Endodermal cell (in vitro differentiated cells): ENCODE results near the gene KCTD18. TPM values are rescaled to one million over a fixed set of nuclear protein-coding genes. Genes with fewer than 3 reads are reported as not detected.

Source experiments
- DNase-seq: peaks from one replicate; pipeline ENCODE4 v3.0.0-alpha.2; 2017
- H3K27ac ChIP-seq: 2 replicates; pipeline ENCODE4 v1.5.1; 2013; ENCODE audit warnings: mild to moderate bottlenecking, low read depth, low read length, moderate library complexity
- H3K27me3 ChIP-seq: 2 replicates; pipeline ENCODE4 v1.6.1; 2013; ENCODE audit warnings: mild to moderate bottlenecking, low read length, moderate library complexity; ENCODE audit not compliant: insufficient read depth, control insufficient read depth, poor library complexity, severe bottlenecking
- H3K36me3 ChIP-seq: 2 replicates; pipeline ENCODE4 v1.7.0; 2013; ENCODE audit warnings: mild to moderate bottlenecking, low read length, moderate library complexity; ENCODE audit not compliant: control insufficient read depth, insufficient read depth
- H3K4me1 ChIP-seq: one replicate; pipeline ENCODE4 v1.7.0; 2013; ENCODE audit warnings: low read length; ENCODE audit not compliant: control insufficient read depth, insufficient read depth
- H3K4me3 ChIP-seq: 2 replicates; pipeline ENCODE4 v1.5.1; 2013; ENCODE audit warnings: mild to moderate bottlenecking, low read length, moderate library complexity
- H3K9ac ChIP-seq: 2 replicates; pipeline ENCODE4 v1.6.1; 2013; ENCODE audit warnings: mild to moderate bottlenecking, low read length, moderate library complexity; ENCODE audit not compliant: poor library complexity, severe bottlenecking; ENCODE audit errors: extremely low read depth
- H3K9me3 ChIP-seq: 2 replicates; pipeline ENCODE4 v1.6.1; 2013; ENCODE audit warnings: mild to moderate bottlenecking, low read length, moderate library complexity; ENCODE audit not compliant: control insufficient read depth
- H3K27ac Mint-ChIP-seq: 2 replicates; pipeline ENCODE4 v1.8.0; 2020; ENCODE audit warnings: mixed read lengths
- H3K27me3 Mint-ChIP-seq: 2 replicates; pipeline ENCODE4 v1.8.0; 2021; ENCODE audit warnings: mild to moderate bottlenecking, mixed read lengths; ENCODE audit not compliant: insufficient read depth
- H3K36me3 Mint-ChIP-seq: 2 replicates; pipeline ENCODE4 v1.8.0; 2020; ENCODE audit warnings: low read depth, mixed read lengths
- H3K4me1 Mint-ChIP-seq: 2 replicates; pipeline ENCODE4 v1.8.0; 2020; ENCODE audit warnings: mixed read lengths
- H3K4me3 Mint-ChIP-seq: 2 replicates; pipeline ENCODE4 v1.8.0; 2020; ENCODE audit warnings: mild to moderate bottlenecking, moderate library complexity, mixed read lengths
- H3K9me3 Mint-ChIP-seq: 2 replicates; pipeline ENCODE4 v1.8.0; 2020; ENCODE audit warnings: mild to moderate bottlenecking, mixed read lengths
- WGBS, 2 experiments: methylation state at CpG; one replicate each; pipeline versions ENCODE4 v1.1.5 to v1.1.7; 2013; ENCODE audit warnings: missing lambda C conversion rate in 2 of 2, mixed read lengths in 1 of 2; ENCODE audit not compliant: insufficient coverage in 1 of 2, insufficient read length in 1 of 2; 5-methylcytosine and 5-hydroxymethylcytosine counted together
- total RNA-seq, 2 donors: library from RNA; stranded (reverse); fragmentation: NEBNext Ultra II Directional in 1 of 2; extraction: Animal tissue kit (Norgen Biotek cat#: 25700) in 1 of 2; gene quantifications; 2 replicates in 1 of 2; 3 replicates in 1 of 2; pipeline ENCODE4 v1.2.1, GENCODE V29; 2021
- TF ChIP-seq, protein P1 (sequence below): fragments of 200-600 bp; sonication (generic); conservative IDR thresholded peaks from 2 replicates; pipeline ENCODE4 v1.5.0; 2021; ENCODE audit warnings: antibody characterized with exemption, mild to moderate bottlenecking

KCTD18 gene
- total RNA-seq, 2 donors from 2014 or later, result 6.8 to 12.2 TPM

DNA sequence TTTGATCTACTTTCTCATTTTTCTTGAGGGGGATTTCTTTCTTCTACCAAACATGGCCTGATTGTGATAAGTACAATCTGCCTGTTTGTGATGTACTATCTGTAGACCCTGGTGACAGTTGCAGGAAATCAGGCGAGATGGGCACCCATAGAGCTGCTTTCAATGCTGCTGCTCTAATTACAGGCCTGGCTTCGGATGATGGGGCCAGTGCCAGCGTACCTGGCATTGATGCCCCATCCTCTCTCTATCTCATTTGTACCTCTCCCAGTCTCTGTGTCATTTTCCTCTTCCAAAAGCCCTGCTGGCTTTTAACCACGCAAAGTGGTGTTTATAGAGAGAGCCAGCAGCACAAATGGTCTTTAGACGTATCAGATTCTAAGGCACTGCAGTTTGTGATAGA lies 69.9 kb downstream of the KCTD18 start:
- no peaks in the 10 kb centered on the region for H3K4me1 Mint-ChIP-seq
- H3K27ac Mint-ChIP-seq, result no peak overlapping the region
- Histone ChIP-seq H3K27me3 (no peaks in the 10 kb centered on the region), H3K27ac (no peak overlapping the region), H3K4me3 (no peak overlapping the region), H3K4me1 (no peaks in the 10 kb centered on the region), H3K9me3 (peaks cover 16% of the 10 kb centered on the region), H3K9ac (no peak overlapping the region), H3K36me3 (peaks cover 81% of the 10 kb centered on the region)
- DNase-seq, result no peak
- no peaks in the 10 kb centered on the region for H3K27me3 Mint-ChIP-seq
- TF ChIP-seq, protein P1, sequence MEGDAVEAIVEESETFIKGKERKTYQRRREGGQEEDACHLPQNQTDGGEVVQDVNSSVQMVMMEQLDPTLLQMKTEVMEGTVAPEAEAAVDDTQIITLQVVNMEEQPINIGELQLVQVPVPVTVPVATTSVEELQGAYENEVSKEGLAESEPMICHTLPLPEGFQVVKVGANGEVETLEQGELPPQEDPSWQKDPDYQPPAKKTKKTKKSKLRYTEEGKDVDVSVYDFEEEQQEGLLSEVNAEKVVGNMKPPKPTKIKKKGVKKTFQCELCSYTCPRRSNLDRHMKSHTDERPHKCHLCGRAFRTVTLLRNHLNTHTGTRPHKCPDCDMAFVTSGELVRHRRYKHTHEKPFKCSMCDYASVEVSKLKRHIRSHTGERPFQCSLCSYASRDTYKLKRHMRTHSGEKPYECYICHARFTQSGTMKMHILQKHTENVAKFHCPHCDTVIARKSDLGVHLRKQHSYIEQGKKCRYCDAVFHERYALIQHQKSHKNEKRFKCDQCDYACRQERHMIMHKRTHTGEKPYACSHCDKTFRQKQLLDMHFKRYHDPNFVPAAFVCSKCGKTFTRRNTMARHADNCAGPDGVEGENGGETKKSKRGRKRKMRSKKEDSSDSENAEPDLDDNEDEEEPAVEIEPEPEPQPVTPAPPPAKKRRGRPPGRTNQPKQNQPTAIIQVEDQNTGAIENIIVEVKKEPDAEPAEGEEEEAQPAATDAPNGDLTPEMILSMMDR, result no peak
- H3K4me3 Mint-ChIP-seq, result no peak overlapping the region
- peaks cover 8% of the 10 kb centered on the region for H3K9me3 Mint-ChIP-seq
- 90 to 95% methylated on average over 4 to 5 of the region's 5 CpGs for WGBS, 2 experiments
- H3K36me3 Mint-ChIP-seq, result peaks cover 73% of the 10 kb centered on the region

Other genes starting within 250 kb of the KCTD18 start
- gene SPATS2L, start 203.4 kb downstream of the KCTD18 start, total RNA-seq, result 10 to 100 TPM; 40.3 to 89.9 TPM
- gene SGO2, start 16.1 kb upstream of the KCTD18 start, total RNA-seq, result 10 to 100 TPM; 20.0 to 37.8 TPM
- 10 to 100 TPM in 1 of 2 donors, 1 to 10 TPM in 1; 8.8 to 15.5 TPM for gene AOX1, start 75.9 kb upstream of the KCTD18 start, total RNA-seq